Measurements from ENCODE around the gene UBE2M.
"Not testable (repeated sequence)": the region's sequence is repeated elsewhere in the genome, so short reads cannot be mapped to it uniquely, and the experiment has no call there.

UBE2M gene

GRCh38 chr19:58558066-58558622, at the start of gene UBE2M:
Gene UBE2M, minus strand, starts transcription at chr19:58558611. Its CDS starts 230 bp downstream, at chr19:58558381.
- DNase-seq = no peak

GRCh38 chr19:58607213-58607612, 48.8 kb upstream of the UBE2M start:
- DNase-seq = not testable (repeated sequence)

GRCh38 chr19:58606251-58606896, 48.0 kb upstream of the UBE2M start:
- DNase-seq = not testable (repeated sequence)

DNA sequence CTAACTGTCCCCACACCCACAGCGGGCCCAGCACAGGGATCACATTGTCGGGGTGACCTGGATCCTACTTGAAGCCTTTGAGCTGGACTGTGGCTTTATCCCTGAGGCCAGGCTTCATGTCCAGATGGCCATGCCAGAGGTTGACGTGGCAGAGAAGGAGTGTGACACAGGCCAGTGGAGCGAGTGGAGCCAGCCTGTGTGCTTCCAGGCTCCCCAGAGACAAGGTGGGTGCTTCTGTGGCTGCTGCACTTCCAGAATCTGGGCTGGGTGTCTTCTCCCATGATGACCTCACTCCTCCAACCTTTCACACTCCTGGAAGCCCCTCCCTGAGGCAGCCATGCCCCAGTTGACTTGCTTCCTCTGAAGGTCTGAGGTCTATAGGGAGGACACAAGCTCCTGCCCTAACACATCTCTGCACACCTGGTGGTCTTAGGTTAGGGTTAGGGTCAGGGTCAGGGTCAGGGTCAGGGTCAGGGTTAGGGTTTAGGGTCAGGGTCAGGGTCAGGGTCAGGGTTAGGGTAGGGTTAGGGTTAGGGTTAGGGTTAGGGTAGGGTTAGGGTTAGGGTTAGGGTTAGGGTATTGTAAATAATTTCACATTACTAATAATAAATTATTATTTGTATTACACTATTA, 27.8 kb upstream of the UBE2M start:
- DNase-seq = no peak

DNA sequence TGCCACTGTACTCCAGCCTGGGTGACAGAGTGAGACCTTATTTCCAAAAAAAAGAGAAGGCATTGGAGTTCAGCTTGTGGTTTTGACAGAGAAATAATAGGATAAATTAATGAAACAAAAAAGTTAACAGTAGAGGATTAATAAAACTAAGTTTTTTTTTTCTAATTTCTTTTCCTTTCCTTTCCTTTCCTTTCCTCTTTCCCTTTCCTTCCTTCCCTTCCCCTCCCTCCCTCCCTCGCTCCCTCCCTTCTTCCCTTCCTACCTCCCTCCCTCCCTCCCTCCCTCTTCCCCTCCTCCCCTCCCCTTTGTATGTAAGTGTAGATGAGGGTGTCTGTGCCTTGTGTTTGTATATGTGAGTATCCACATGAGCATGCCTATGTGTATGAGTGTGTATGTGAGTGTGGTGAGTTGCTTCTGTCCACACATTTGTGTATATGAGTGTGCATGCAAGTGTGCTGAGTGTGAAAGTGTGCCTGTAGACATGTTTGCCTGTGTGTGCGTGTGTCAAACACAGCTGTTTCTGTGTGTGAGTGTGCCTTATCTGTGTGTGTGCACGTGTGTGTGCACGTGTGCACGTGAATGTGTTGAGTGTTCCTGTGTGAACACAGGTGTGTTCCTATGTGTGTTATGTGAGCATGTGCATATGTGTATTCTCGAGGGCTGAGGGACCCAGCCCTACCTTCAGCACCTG, 27.2 kb upstream of the UBE2M start:
- DNase-seq = no peak

GRCh38 chr19:58584498-58585441, 26.4 kb upstream of the UBE2M start:
- DNase-seq = no peak

GRCh38 chr19:58582985-58583384, 24.6 kb upstream of the UBE2M start:
- no peak for DNase-seq

DNA sequence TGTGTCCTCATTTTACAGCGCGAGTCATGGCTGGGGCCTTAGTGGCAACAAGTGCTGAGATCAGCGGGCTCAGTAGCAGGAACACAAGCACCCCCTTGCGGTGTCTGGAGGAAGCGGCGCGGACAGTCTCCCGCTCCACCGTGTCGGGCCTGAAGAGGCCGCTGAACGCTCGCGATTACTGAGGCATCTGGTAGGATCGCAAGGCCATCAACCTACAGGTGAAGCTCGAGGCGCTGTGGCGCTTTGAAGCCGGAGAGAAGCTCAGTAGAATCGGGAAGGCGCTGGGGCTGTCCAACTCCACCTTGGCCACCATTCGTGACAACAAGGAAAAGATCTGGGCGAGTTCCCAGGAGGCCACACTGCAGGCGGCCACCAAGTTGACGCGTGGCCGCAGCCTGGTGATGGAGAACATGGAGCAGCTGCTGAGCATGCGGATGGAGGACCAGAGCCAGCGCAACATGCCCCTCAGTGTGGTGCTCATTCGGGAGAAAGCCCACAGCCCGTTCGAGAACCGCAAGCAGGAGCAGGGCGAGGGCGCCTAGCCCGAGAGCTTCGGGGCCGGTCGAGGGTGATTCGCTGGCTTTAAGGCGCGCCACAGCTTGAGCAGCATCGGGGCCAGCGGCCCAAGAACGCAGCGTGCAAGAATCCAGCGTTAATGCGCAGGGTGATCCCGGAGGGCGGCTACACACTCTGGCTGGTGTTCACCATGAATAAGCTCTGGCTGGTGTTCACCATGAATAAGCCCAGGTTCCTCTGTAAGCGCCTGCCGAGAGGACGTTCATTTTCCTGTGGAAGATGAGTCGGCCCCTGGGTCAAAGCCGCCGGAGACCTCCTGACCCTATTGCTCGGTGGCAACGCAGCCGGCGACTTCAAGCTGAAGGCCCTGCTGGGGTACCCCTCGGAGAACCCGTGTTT, 23.1 kb upstream of the UBE2M start:
- DNase-seq = no peak

DNA sequence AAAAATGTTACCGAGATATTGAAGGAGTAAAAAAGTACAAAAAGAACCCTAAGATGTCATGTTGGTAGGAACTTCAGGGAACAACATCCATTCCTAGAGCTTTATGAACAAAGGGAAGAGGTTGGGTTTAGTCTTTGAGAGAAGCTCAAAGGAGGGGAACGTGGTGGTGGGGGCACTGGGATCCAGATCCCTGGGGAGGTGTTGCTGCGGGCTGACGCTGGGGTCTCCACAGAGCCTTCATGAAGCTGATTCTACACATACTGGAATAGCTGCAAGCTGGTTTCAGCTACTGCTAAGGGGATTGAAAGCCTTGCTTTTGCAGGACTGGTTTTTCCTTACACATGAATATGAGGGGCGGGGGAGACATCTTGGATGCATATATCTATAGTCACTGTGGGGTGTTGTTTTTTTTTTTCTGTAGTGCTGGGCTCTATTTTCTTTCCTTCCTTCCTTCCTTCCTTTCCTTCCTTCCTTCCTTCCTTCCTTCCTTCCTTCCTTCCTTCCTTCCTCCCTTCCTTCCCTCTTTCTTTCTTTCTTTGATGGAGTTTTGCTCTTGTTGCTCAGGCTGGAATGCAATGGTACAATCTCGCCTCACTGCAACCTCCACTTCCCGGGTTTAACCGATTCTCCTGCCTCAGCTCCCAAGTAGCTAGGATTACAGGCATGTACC, 21.2 kb upstream of the UBE2M start:
- no peak for DNase-seq

DNA sequence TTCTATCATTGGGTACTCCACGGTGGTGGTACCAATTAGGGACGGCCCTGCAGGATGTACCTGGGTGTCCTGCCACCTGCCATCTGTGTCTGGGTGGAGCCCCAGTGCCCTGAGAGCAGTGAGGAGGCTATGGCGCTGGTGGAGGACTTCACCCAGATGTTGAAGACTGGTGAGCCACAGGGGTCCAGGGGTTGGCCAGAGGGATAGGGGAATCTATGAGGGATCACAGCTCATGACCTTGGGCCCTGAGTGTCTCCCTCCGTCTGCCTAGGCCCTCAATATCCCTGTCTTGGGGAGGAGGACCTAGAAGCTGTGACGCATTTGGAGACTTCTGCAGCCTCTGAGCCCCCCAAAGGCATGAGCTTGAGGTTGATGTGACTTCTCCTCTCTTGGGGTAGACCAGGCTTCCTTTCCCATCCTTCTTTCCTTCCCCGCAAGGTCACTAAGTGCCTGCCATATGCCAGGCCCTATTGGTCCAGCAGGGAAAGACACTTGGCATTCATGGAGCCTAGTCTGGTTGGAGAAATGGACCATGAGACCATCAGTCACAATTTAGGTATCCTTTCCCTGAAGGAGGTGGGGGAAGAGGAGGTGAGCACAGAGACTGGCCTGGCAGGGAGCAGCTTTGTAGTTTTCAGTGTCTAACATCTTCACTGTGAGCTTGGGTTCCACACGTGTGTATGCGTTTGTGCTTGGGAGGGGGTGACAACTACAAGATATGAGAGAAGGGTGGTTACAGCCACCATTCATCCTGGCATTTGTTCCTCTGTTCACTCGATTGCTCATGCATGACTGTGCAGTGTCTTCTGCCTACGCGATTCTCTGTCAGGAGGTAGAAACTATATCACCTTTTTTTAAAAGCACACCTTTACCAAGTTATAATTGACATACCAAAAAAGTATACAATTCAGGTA, 19.9 kb upstream of the UBE2M start:
- DNase-seq = no peak

DNA sequence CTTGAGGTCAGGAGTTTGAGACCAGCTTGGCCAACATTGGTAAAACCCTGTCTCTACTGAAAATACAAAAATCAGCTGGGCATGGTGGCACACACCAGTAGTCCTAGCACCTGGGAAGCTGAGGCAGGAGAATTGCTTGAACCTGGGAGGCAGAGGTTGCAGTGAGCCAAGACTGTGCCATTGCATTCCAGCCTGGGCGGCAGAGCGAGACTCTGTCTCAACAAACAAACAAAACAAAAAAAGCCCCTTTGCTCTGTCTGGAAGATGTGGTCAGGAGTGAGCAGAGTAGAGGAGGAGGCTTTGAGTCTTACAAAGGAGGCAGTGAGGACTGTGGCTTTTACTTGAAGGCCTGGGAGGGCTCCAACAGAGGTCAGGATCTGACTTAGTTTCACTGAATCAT, 19.2 kb upstream of the UBE2M start:
- DNase-seq = not testable (repeated sequence)

- DNase-seq = no peak
These were observed 17.0 kb upstream of the UBE2M start for GRCh38 chr19:58575183-58576041.

DNA sequence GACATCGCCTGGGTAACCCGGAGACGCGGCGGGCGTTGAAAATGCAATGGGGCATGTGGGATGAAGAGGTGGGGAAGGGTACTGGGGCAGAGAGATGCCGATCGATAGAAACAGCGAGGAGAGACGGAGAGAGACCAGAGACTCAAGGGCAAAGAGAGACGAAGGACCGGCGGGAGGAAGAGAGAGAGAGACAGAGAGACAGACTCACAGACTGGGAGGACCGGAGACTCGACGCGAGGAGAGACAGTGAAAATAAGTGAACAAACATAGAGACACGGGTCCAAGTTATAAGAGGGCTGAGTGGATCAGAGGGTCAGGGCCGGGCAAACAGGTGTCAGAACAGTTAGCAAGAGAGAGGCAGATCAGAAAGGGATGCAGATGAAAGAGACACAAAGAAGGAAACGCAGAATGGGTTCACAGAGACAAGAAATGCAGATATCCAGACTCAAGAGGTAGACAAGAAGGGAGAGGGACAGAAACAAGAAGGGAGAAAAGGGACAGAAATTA, 15.3 kb upstream of the UBE2M start:
- no peak for DNase-seq

DNA sequence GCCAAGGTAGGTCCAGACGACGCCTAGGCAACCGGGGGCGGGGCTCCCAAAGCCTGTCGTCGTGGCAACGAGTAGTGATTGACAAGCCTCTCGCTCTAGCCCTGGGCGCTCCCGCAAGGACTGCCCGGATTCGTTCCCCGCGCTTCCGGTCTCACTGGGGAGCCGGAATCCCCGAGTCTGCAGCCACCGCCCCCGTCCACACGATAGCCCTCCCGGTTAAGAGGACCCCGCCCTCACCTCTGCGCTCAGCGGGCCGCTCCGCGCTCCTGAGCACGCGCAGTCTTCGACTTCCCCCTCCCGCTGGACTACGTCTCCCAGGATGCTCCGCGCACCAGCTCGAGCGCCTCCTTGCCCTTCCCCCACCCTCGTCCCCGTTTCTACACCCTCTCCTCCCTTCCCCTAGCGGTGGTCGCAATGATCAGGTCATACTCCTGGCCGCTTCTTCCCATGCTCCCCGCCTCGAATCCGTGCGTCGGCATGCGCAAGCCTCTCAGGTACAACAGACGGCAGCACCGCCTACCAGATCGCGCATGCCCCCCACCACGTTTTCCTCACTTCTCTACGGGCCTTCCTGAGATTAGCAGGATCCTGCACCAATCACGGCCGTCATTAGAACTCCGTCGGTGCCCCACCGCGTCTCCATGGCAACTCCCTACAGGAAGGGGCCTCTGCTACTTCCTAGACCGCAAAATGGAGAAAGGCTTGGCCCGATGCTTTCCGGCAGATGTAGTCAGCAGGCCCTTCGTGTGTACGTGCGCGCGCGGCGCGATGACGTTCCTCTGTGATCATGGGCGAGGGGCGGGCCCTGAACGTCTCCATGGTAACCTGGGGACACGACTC, 14.6 kb upstream of the UBE2M start, which contains the start of gene MZF1:
Gene MZF1 (minus strand): TSS at position 518 of the 840 bp plus-strand sequence. CDS start 1,946 bp downstream, outside the sequence.
- no peak for DNase-seq

- no peak for DNase-seq
These were observed 13.8 kb upstream of the UBE2M start for GRCh38 chr19:58572026-58572817.

DNA sequence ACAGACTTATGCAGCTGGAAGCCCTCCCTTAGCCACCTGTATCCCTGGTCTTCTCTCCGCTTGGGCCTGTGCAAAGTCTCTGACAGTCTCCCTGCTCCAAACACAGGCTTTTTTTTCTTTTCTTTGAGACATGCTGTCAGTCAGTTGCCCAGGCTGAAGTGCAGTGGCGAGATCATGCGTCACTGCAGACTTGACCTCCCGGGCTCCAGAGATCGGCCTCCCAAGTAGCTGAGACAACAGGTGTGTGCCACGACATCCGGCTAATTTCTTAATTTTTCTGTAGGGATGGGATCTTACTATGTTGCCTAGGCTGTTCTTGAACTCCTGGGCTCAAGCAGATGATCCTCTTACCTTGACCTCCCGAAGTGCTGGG, 13.2 kb upstream of the UBE2M start:
- no peak for DNase-seq
